HCT116 (cell line): ENCODE results near the gene CALM1. TPM values are rescaled to one million over a fixed set of nuclear protein-coding genes. Genes with fewer than 3 reads are reported as not detected.

Source experiments
- ATAC-seq: fragments of 200-7000 bp; cut with Tn5 transposase; 2 replicates; pipeline ENCODE4 v1.9.1; 2020; ENCODE audit warnings: mild to moderate bottlenecking, moderate library complexity
- BruUV-seq: library from RNA; stranded (reverse); fragments of 400-500 nt; replicated peaks from 2 replicates; lab custom pipeline; 2021; lab: Mats Ljungman, UMichigan
- CTCF ChIA-PET: fragments of 300-600 bp; sonication (Branson Sonifier 250); formaldehyde crosslinking; loops from one replicate; lab custom pipeline; 2021; ENCODE audit warnings: antibody characterized with exemption; lab: Charles Lee
- POLR2A ChIA-PET: fragments of 300-600, 350-600 bp; sonication (Branson Sonifier 250); formaldehyde crosslinking; loops from one replicate; lab custom pipeline; 2021; ENCODE audit warnings: antibody characterized with exemption; lab: Charles Lee
- RAD21 ChIA-PET, 2 experiments: fragments of 300-600 bp; sonication (Branson Sonifier 250); formaldehyde crosslinking; loops; one replicate each; lab custom pipeline; 2023; ENCODE audit warnings: low total read pairs in 2 of 2; ENCODE audit not compliant: uncharacterized antibody in 2 of 2, unreplicated experiment in 2 of 2, low non-redundant PET in 1 of 2; lab: Charles Lee
- DNase-seq: peaks from one replicate; pipeline ENCODE4 v3.0.0-alpha.2; 2010; ENCODE audit warnings: low read depth, low spot score
- H2AFZ ChIP-seq: fragments of 200-600 bp; shearing (Covaris generic), sonication (generic); 2 replicates; pipeline ENCODE4 v1.6.1; 2017; ENCODE audit warnings: low read depth, mixed run types, mixed read lengths, antibody characterized with exemption, low read length; ENCODE audit not compliant: poor library complexity, severe bottlenecking
- H3K27ac ChIP-seq: 2 replicates; pipeline ENCODE4 v1.5.1; 2012; ENCODE audit warnings: low read depth, low read length
- H3K27me3 ChIP-seq: fragments of 200-600 bp; sonication (generic); 2 replicates; pipeline ENCODE4 v1.6.1; 2016; ENCODE audit warnings: mixed run types, low read length, mixed read lengths; ENCODE audit not compliant: insufficient read depth
- H3K36me3 ChIP-seq, 2 experiments: fragments of 200-500 bp in 1 of 2; fragments of 200-600 bp in 1 of 2; sonication (Bioruptor generic) in 1 of 2; sonication (generic) in 1 of 2; 2 replicates each; pipeline versions ENCODE4 v1.5.1 to v1.6.1; 2014 to 2016; ENCODE audit warnings: low read length in 2 of 2, inconsistent platforms in 1 of 2, mixed read lengths in 1 of 2, mixed run types in 1 of 2; ENCODE audit not compliant: insufficient read depth in 2 of 2, control insufficient read depth in 1 of 2
- H3K4me1 ChIP-seq, 2 experiments: fragments of 200-600 bp in 1 of 2; sonication (generic) in 1 of 2; 2 replicates each; pipeline versions ENCODE4 v1.5.1 to v1.6.1; 2012 to 2017; ENCODE audit warnings: low read length in 2 of 2, inconsistent platforms in 1 of 2, mild to moderate bottlenecking in 1 of 2, mixed read lengths in 1 of 2, mixed run types in 1 of 2, moderate library complexity in 1 of 2; ENCODE audit not compliant: insufficient read depth in 2 of 2, control insufficient read depth in 1 of 2
- H3K4me2 ChIP-seq: fragments of 200-600 bp; sonication (generic); 2 replicates; pipeline ENCODE4 v1.6.1; 2017; ENCODE audit warnings: mixed run types, low read length, mixed read lengths
- H3K4me3 ChIP-seq, 2 experiments: fragments of 200-600 bp in 1 of 2; sonication (generic) in 1 of 2; replicated peaks in 1 of 2; 2 replicates each; pipeline ENCODE4 v1.5.1; 2011 to 2016; ENCODE audit warnings: low read length in 2 of 2, control low read depth in 1 of 2, low read depth in 1 of 2, mild to moderate bottlenecking in 1 of 2, mixed read lengths in 1 of 2, mixed run types in 1 of 2
- H3K79me2 ChIP-seq: fragments of 200-600 bp; sonication (generic); 2 replicates; pipeline ENCODE4 v1.6.1; 2017; ENCODE audit warnings: mild to moderate bottlenecking, mixed run types, low read length, moderate library complexity, mixed read lengths; ENCODE audit not compliant: insufficient read depth
- H3K9ac ChIP-seq: fragments of 200-600 bp; sonication (generic); 2 replicates; pipeline ENCODE4 v1.6.1; 2016; ENCODE audit warnings: low read length, mixed read lengths
- H3K9me2 ChIP-seq: fragments of 200-600 bp; sonication (generic), shearing (Covaris generic); 2 replicates; pipeline ENCODE4 v1.6.1; 2017; ENCODE audit warnings: mixed run types, mild to moderate bottlenecking, moderate library complexity; ENCODE audit not compliant: insufficient read depth
- H3K9me3 ChIP-seq, 2 experiments: fragments of 200-500 bp in 1 of 2; fragments of 200-600 bp in 1 of 2; sonication (Bioruptor generic) in 1 of 2; sonication (generic) in 1 of 2; 2 replicates each; pipeline ENCODE4 v1.6.1; 2014 to 2017; ENCODE audit warnings: low read length in 2 of 2, mixed read lengths in 2 of 2, inconsistent platforms in 1 of 2, low read depth in 1 of 2, mild to moderate bottlenecking in 1 of 2, mixed run types in 1 of 2, moderate library complexity in 1 of 2; ENCODE audit not compliant: control insufficient read depth in 1 of 2, insufficient read depth in 1 of 2
- H4K20me1 ChIP-seq: fragments of 200-600 bp; sonication (generic), shearing (Covaris generic); 2 replicates; pipeline ENCODE4 v1.6.1; 2017; ENCODE audit warnings: mixed run types, mild to moderate bottlenecking, moderate library complexity; ENCODE audit not compliant: insufficient read depth
- CEBPB ChIP-seq: IDR thresholded peaks from 2 replicates; pipeline ENCODE4 v1.6.1; 2012; ENCODE audit warnings: low read depth
- EGR1 ChIP-seq: IDR thresholded peaks from 2 replicates; pipeline ENCODE4 v1.6.1; 2012; ENCODE audit warnings: low read depth
- EZH2phosphoT487 ChIP-seq: fragments of 200-600 bp; IDR thresholded peaks from 2 replicates; pipeline ENCODE4 v1.6.1; 2018; ENCODE audit warnings: antibody characterized with exemption, borderline replicate concordance
- FOSL1 ChIP-seq: IDR thresholded peaks from 2 replicates; pipeline ENCODE4 v1.6.1; 2012; ENCODE audit warnings: low read depth
- POLR2A ChIP-seq: IDR thresholded peaks from 2 replicates; pipeline ENCODE4 v1.7.0; 2011; ENCODE audit warnings: borderline replicate concordance; ENCODE audit not compliant: insufficient read depth, insufficient read length; ENCODE audit errors: extremely low read depth
- SIN3A ChIP-seq: IDR thresholded peaks from 2 replicates; pipeline ENCODE4 v1.6.1; 2012; ENCODE audit warnings: low read depth
- TCF7L2 ChIP-seq: IDR thresholded peaks from 2 replicates; pipeline ENCODE4 v1.7.0; 2011; ENCODE audit warnings: borderline replicate concordance, inconsistent platforms; ENCODE audit not compliant: insufficient read depth, insufficient read length; ENCODE audit errors: extremely low read depth
- YY1 ChIP-seq: IDR thresholded peaks from 2 replicates; pipeline ENCODE4 v1.6.1; 2011; ENCODE audit warnings: low read length, low read depth, moderate library complexity, mild to moderate bottlenecking; ENCODE audit not compliant: insufficient replicate concordance; ENCODE audit errors: extremely low read depth
- ZFX ChIP-seq: fragments of 450-650 bp; IDR thresholded peaks from 2 replicates; pipeline ENCODE4 v1.6.1; 2017
- intact Hi-C: fragments of 100-400 bp; cut with micrococcal nuclease; formaldehyde crosslinking; loops from 2 replicates; pipeline ENCODE4 v1.10.0; 2022
- total RNA-seq: library from RNA; stranded (reverse); gene quantifications from one replicate; pipeline ENCODE4 v1.2.1, GENCODE V29; 2021; ENCODE audit not compliant: unreplicated experiment
- TF ChIP-seq, protein P1 (sequence below), 3 experiments: fragments of 200-600 bp in 1 of 3; sonication (generic) in 1 of 3; IDR thresholded peaks in 2 of 3; conservative IDR thresholded peaks in 1 of 3; 2 replicates each; pipeline ENCODE4 v1.5.1; 2012 to 2017; ENCODE audit warnings: low read depth in 2 of 3, low read length in 2 of 3, antibody characterized with exemption in 1 of 3, borderline replicate concordance in 1 of 3, control low read depth in 1 of 3, mild to moderate bottlenecking in 1 of 3, mixed read lengths in 1 of 3, mixed run types in 1 of 3, moderate library complexity in 1 of 3; ENCODE audit not compliant: insufficient read depth in 1 of 3

The CALM1 gene
- total RNA-seq, 1 experiment from 2014 or later: 261 TPM

DNA sequence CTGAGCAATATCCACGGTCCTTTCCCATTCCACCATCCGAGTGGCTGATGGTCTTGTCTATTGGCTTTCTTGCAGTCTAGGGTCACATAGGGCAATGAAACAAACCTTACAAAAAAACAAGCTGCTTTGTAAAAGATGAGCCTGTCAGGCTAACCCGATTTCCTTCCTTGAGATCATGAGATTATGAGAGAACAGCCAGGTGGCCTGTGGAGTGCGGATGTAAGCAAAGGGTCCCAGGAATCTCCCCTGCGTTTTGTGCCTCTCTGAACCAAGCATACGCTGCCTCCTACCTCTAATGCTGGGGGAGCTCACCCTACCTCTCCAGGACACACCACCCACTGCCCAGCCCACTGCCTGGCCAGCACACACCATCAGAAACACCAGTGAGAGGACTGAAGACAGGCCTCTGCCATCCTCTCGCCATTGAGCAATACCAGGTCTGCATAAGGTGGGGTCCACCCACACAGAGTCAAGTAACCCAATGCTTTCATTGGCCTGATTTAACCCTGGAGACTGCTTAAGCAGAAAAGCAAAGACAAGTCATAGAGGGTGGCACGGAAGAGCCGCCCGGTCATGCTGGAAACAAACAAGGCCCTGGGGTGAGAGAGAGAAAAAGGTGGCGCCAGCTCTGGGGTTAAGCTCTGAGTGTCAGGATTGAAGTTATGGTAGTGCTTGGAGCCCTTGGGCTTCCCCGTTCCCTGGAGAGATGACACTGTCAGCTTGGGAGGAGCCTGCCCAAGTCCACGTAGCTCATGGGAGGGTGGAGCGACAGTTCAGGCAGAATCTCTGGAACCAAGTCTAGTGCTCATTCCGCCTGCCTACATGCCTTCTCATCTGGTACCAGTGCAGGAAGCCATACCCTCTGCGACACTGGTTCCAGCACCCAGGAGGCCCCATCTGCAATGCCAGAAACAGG, 46.6 kb downstream of the CALM1 start:
- ChIA-PET CTCF (no interaction called here), RAD21 (no interaction called here), POLR2A (no interaction called here)
- no peak overlapping the region for H2AFZ ChIP-seq
- H3K36me3 ChIP-seq: no peaks in the 10 kb centered on the region
- no peak overlapping the region for H3K9ac ChIP-seq
- no peaks in the 10 kb centered on the region for H3K9me2 ChIP-seq
- H3K4me2 ChIP-seq: no peak overlapping the region
- H3K9me3 ChIP-seq: peaks cover 10 to 11% of the 10 kb centered on the region in 2 experiments; a peak in 3 of 4 replicates
- no peak for DNase-seq
- no peaks in the 10 kb centered on the region for H3K79me2 ChIP-seq
- no peak overlapping the region for H3K27ac ChIP-seq
- no TSS peak for BruUV-seq
- ATAC-seq: peak; percentile 17; the same call in 1 of the 2 replicates
- H3K27me3 ChIP-seq: no peaks in the 10 kb centered on the region
- no peak overlapping the region for H3K4me3 ChIP-seq
- H4K20me1 ChIP-seq: no peaks in the 10 kb centered on the region
- no peak for TF ChIP-seq EGR1
- TF ChIP-seq TCF7L2: no peak
- no peak for TF ChIP-seq EZH2phosphoT487
- TF ChIP-seq SIN3A: no peak
- no peak for TF ChIP-seq YY1
- TF ChIP-seq ZFX: no peak
- TF ChIP-seq FOSL1: no peak
- no peak for TF ChIP-seq CEBPB
- no peak for TF ChIP-seq POLR2A
- no peaks in the 10 kb centered on the region; a peak in 1 of 4 replicates for H3K4me1 ChIP-seq
- intact Hi-C loops: no loop called here

DNA sequence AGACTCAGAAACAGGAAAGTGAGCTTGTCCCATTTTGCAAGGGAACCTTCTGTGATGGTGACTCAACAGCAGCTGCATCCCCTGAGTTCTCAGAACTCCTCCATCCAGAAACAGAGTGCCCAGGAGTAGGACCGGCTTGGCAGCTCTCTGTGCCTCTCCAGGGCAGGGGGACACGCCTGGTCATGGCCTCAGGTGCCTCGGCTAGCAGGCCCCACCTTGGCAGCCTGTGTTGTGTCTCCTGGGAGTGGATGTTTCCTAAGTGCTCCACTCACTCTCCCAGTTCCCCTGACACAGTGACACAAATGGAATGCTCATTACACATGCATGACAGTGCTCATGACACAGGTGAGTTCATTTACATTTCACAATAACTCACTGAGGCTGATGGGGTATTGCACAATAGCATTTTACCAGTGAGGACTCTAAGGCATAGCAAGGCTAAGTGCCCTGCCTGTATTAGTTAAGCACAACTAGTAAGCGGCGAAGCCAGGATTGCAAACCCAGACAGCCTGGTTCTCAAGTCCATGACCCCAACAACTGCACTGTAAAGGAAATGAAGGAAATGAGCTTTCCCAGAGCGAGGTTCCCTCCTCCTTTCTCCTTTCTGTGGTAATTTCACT, 47.4 kb downstream of the CALM1 start:
- Histone ChIP-seq H3K27ac (no peak overlapping the region), H3K36me3 (no peaks in the 10 kb centered on the region), H3K27me3 (no peaks in the 10 kb centered on the region), H3K9me2 (no peaks in the 10 kb centered on the region), H3K79me2 (no peaks in the 10 kb centered on the region), H3K4me3 (no peak overlapping the region), H3K9ac (no peak overlapping the region), H3K9me3 (peaks cover 11% of the 10 kb centered on the region in 2 experiments; a peak in 3 of 4 replicates), H3K4me1 (no peaks in the 10 kb centered on the region; a peak in 1 of 4 replicates), H3K4me2 (no peak overlapping the region), H4K20me1 (no peaks in the 10 kb centered on the region), H2AFZ (no peak overlapping the region)
- CTCF ChIA-PET: no interaction called here
- intact Hi-C loops: no loop called here
- RAD21 ChIA-PET: no interaction called here
- DNase-seq (no peak), ATAC-seq (peak; percentile 34)
- BruUV-seq: no TSS peak
- POLR2A ChIA-PET: no interaction called here
- TF ChIP-seq, protein P1, sequence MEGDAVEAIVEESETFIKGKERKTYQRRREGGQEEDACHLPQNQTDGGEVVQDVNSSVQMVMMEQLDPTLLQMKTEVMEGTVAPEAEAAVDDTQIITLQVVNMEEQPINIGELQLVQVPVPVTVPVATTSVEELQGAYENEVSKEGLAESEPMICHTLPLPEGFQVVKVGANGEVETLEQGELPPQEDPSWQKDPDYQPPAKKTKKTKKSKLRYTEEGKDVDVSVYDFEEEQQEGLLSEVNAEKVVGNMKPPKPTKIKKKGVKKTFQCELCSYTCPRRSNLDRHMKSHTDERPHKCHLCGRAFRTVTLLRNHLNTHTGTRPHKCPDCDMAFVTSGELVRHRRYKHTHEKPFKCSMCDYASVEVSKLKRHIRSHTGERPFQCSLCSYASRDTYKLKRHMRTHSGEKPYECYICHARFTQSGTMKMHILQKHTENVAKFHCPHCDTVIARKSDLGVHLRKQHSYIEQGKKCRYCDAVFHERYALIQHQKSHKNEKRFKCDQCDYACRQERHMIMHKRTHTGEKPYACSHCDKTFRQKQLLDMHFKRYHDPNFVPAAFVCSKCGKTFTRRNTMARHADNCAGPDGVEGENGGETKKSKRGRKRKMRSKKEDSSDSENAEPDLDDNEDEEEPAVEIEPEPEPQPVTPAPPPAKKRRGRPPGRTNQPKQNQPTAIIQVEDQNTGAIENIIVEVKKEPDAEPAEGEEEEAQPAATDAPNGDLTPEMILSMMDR (IDR thresholded peaks at IDR 0.05 in 2 of 3, conservative IDR thresholded peaks at IDR 0.05 in 1 of 3; ENCODE audit: borderline replicate concordance in 1 of 3, insufficient read depth in 1 of 3, low read depth in 2 of 3, low read length in 2 of 3): no peak
- TF ChIP-seq CEBPB: peak; percentile 73
